ENCODE measurements around the gene PRODH.

DNA sequence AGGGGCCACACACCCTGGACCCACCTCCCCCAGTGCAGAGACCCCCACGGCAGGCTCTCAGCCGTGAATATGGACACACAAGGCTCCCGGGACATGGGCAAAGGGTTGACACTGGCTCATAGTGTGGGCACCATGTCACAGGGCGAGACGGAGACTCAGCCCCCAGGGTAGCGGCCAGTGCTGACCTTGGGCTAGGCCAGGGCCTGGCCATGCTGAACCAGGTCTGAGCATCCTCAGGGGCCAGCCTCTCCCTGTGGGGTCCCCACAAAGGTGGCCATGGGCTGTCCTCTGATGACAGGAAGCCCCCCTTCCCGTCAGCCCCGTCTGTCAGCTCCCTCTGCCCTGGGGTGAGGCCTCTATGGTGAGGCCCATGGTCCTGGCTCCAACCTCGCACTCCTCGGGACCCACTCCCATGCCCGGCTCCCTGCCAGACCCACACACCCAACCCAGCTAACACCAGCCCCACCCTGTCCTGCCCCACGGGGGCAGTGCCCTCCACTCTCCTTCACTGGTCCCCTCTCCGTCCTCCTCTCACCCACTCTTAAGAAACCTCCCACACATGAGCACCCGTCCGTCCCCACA is 19.0 kb upstream of the PRODH start:
- TF ChIP-seq TEAD4 (IDR thresholded peaks at IDR 0.05): no peak
- TF ChIP-seq, protein P1, sequence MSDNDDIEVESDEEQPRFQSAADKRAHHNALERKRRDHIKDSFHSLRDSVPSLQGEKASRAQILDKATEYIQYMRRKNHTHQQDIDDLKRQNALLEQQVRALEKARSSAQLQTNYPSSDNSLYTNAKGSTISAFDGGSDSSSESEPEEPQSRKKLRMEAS (IDR thresholded peaks at IDR 0.05): no peak
- TF ChIP-seq YY1 (IDR thresholded peaks at IDR 0.05; ENCODE audit: low read depth): no peak
- TF ChIP-seq RAD21 (IDR thresholded peaks at IDR 0.05; ENCODE audit: low read depth): no peak
- no peak for TF ChIP-seq TAF1 (IDR thresholded peaks at IDR 0.05; ENCODE audit: low read depth)
- no peak for TF ChIP-seq CREB1 (IDR thresholded peaks at IDR 0.05; ENCODE audit: low read depth)
- no peak for TF ChIP-seq EGR1 (IDR thresholded peaks at IDR 0.05)
- TF ChIP-seq TCF12 (IDR thresholded peaks at IDR 0.05; ENCODE audit: low read depth): no peak
- TF ChIP-seq, protein P2, sequence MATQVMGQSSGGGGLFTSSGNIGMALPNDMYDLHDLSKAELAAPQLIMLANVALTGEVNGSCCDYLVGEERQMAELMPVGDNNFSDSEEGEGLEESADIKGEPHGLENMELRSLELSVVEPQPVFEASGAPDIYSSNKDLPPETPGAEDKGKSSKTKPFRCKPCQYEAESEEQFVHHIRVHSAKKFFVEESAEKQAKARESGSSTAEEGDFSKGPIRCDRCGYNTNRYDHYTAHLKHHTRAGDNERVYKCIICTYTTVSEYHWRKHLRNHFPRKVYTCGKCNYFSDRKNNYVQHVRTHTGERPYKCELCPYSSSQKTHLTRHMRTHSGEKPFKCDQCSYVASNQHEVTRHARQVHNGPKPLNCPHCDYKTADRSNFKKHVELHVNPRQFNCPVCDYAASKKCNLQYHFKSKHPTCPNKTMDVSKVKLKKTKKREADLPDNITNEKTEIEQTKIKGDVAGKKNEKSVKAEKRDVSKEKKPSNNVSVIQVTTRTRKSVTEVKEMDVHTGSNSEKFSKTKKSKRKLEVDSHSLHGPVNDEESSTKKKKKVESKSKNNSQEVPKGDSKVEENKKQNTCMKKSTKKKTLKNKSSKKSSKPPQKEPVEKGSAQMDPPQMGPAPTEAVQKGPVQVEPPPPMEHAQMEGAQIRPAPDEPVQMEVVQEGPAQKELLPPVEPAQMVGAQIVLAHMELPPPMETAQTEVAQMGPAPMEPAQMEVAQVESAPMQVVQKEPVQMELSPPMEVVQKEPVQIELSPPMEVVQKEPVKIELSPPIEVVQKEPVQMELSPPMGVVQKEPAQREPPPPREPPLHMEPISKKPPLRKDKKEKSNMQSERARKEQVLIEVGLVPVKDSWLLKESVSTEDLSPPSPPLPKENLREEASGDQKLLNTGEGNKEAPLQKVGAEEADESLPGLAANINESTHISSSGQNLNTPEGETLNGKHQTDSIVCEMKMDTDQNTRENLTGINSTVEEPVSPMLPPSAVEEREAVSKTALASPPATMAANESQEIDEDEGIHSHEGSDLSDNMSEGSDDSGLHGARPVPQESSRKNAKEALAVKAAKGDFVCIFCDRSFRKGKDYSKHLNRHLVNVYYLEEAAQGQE (IDR thresholded peaks at IDR 0.05; ENCODE audit: low read depth): no peak
- TF ChIP-seq ZBTB7A (IDR thresholded peaks at IDR 0.05; ENCODE audit: low read depth): no peak
- TF ChIP-seq EP300 (IDR thresholded peaks at IDR 0.05; ENCODE audit: borderline replicate concordance): no peak
- TF ChIP-seq CEBPB (IDR thresholded peaks at IDR 0.05): no peak
- no peak for TF ChIP-seq FOXM1 (IDR thresholded peaks at IDR 0.05; ENCODE audit: borderline replicate concordance, low read depth)
- TF ChIP-seq, protein P3, sequence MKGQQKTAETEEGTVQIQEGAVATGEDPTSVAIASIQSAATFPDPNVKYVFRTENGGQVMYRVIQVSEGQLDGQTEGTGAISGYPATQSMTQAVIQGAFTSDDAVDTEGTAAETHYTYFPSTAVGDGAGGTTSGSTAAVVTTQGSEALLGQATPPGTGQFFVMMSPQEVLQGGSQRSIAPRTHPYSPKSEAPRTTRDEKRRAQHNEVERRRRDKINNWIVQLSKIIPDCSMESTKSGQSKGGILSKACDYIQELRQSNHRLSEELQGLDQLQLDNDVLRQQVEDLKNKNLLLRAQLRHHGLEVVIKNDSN (IDR thresholded peaks at IDR 0.05): no peak
